RWPE2 (cell line): ENCODE measurements around the gene PRDM16.

Experiments
- ATAC-seq: fragments of 200-7000 bp; cut with Tn5 transposase; 3 replicates; pipeline ENCODE4 v1.9.1; 2021; ENCODE audit warnings: low read depth
- DNase-seq: peaks from one replicate; pipeline ENCODE4 v3.0.0-alpha.2; 2020; ENCODE audit warnings: low spot score
- H3K27ac ChIP-seq: fragments of 450-650 bp; 2 replicates; pipeline ENCODE4 v1.5.1; 2017; ENCODE audit warnings: mild to moderate bottlenecking; ENCODE audit not compliant: poor library complexity, severe bottlenecking
- H3K27me3 ChIP-seq: fragments of 250-450 bp; sonication (Bioruptor Pico); 2 replicates; pipeline ENCODE4 v1.5.1; 2021; ENCODE audit warnings: mild to moderate bottlenecking, moderate library complexity; ENCODE audit not compliant: insufficient read depth, poor library complexity, severe bottlenecking
- H3K36me3 ChIP-seq: fragments of 250-450 bp; sonication (Bioruptor Pico); 2 replicates; pipeline ENCODE4 v1.5.1; 2020; ENCODE audit warnings: low read depth, mild to moderate bottlenecking, moderate library complexity
- H3K4me1 ChIP-seq: fragments of 250-450 bp; sonication (Bioruptor Pico); 2 replicates; pipeline ENCODE4 v1.5.1; 2021; ENCODE audit warnings: mild to moderate bottlenecking, moderate library complexity; ENCODE audit not compliant: insufficient read depth, poor library complexity, severe bottlenecking
- H3K4me3 ChIP-seq: fragments of 250-450 bp; sonication (Bioruptor Pico); 2 replicates; pipeline ENCODE4 v1.5.1; 2021; ENCODE audit warnings: mild to moderate bottlenecking, moderate library complexity; ENCODE audit not compliant: severe bottlenecking
- H3K9me3 ChIP-seq: fragments of 250-450 bp; sonication (Bioruptor Pico); 2 replicates; pipeline ENCODE4 v1.5.1; 2021; ENCODE audit warnings: mild to moderate bottlenecking, moderate library complexity; ENCODE audit not compliant: severe bottlenecking
- TF ChIP-seq, protein P1 (sequence below): fragments of 450-650 bp; IDR thresholded peaks from one replicate; pipeline ENCODE4 v1.5.1; 2017; ENCODE audit warnings: mild to moderate bottlenecking, moderate library complexity; ENCODE audit not compliant: poor library complexity, severe bottlenecking

The PRDM16 gene

GRCh38 chr1:3049905-3050304 lies 19.1 kb upstream of the PRDM16 start:
- TF ChIP-seq, protein P1, sequence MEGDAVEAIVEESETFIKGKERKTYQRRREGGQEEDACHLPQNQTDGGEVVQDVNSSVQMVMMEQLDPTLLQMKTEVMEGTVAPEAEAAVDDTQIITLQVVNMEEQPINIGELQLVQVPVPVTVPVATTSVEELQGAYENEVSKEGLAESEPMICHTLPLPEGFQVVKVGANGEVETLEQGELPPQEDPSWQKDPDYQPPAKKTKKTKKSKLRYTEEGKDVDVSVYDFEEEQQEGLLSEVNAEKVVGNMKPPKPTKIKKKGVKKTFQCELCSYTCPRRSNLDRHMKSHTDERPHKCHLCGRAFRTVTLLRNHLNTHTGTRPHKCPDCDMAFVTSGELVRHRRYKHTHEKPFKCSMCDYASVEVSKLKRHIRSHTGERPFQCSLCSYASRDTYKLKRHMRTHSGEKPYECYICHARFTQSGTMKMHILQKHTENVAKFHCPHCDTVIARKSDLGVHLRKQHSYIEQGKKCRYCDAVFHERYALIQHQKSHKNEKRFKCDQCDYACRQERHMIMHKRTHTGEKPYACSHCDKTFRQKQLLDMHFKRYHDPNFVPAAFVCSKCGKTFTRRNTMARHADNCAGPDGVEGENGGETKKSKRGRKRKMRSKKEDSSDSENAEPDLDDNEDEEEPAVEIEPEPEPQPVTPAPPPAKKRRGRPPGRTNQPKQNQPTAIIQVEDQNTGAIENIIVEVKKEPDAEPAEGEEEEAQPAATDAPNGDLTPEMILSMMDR, result no peak
- Histone ChIP-seq H3K27me3 (peaks cover 10% of the 10 kb centered on the region), H3K27ac (no peak overlapping the region), H3K4me3 (no peak overlapping the region), H3K4me1 (no peaks in the 10 kb centered on the region), H3K36me3 (no peaks in the 10 kb centered on the region), H3K9me3 (no peaks in the 10 kb centered on the region)
- no peak for ATAC-seq
- DNase-seq, result no peak

GRCh38 chr1:3050603-3051002 lies 18.4 kb upstream of the PRDM16 start:
- TF ChIP-seq, protein P1, result no peak
- DNase-seq (no peak), ATAC-seq (no peak)
- Histone ChIP-seq H3K36me3 (no peaks in the 10 kb centered on the region), H3K27ac (no peak overlapping the region), H3K4me3 (no peak overlapping the region), H3K27me3 (peaks cover 10% of the 10 kb centered on the region), H3K9me3 (no peaks in the 10 kb centered on the region), H3K4me1 (no peaks in the 10 kb centered on the region)

GRCh38 chr1:3051270-3052268 lies 17.4 kb upstream of the PRDM16 start:
- no peak overlapping the region for H3K27ac ChIP-seq
- H3K4me3 ChIP-seq, result no peak overlapping the region
- H3K9me3 ChIP-seq, result no peaks in the 10 kb centered on the region
- no peaks in the 10 kb centered on the region for H3K36me3 ChIP-seq
- no peak for DNase-seq
- H3K4me1 ChIP-seq, result no peaks in the 10 kb centered on the region
- TF ChIP-seq, protein P1, result no peak
- H3K27me3 ChIP-seq, result peaks cover 10% of the 10 kb centered on the region
- no peak for ATAC-seq

DNA sequence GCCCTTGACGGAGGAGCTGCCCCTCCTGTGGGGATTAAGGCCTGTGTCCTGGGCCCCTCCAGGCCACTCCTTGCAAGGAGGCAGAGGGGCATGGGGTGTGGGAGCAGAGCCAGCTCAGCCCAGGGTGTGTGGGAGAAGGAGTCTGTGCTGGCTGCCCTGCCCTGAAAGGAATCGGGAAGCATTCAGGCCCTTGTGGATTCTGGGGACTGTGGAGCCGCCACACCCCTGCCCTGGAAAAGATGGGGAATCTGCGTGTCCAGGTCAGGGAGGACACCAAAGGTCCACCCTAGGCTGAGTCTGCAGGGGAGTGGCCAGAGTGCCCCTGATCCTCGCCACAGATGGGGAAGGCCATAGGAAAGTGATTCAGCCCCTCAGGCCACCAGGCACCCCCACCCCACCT lies 16.5 kb upstream of the PRDM16 start:
- Histone ChIP-seq H3K27ac (no peak overlapping the region), H3K9me3 (no peaks in the 10 kb centered on the region), H3K4me1 (no peaks in the 10 kb centered on the region), H3K4me3 (no peak overlapping the region), H3K27me3 (peaks cover 6% of the 10 kb centered on the region), H3K36me3 (no peaks in the 10 kb centered on the region)
- TF ChIP-seq, protein P1, result no peak
- ATAC-seq, result no peak
- DNase-seq, result peak; percentile 41
